Amygdala (tissue), 56 donors: Measurements from ENCODE around the gene TMEM126B.
"Not testable (repeated sequence)": the region's sequence is repeated elsewhere in the genome, so short reads cannot be mapped to it uniquely, and the experiment has no call there.

Source experiments
- DNase-seq, 56 donors: peaks; one replicate each; lab custom pipeline; 2025; lab: John Stamatoyannopoulos, UW

TMEM126B gene

GRCh38 chr11:85627998-85628770, at the start of gene TMEM126B:
TSS of gene TMEM126B (plus strand) at chr11:85628593. CDS start at chr11:85628608, 15 bp downstream.
- DNase-seq, result peak; percentile 74 to 99 (median 97)

GRCh38 chr11:85582111-85582510, 46.3 kb upstream of the TMEM126B start:
- no peak for DNase-seq

- DNase-seq, result no peak
Observed at GRCh38 chr11:85589373-85589772, 39.0 kb upstream of the TMEM126B start.

- peak in 1 of 56 donors; percentile 3 for DNase-seq
Observed at GRCh38 chr11:85590848-85591483, 37.4 kb upstream of the TMEM126B start.

GRCh38 chr11:85595285-85595884, 33.0 kb upstream of the TMEM126B start:
- DNase-seq, result peak in 1 of 56 donors; percentile 2

GRCh38 chr11:85596886-85597285, 31.5 kb upstream of the TMEM126B start:
- no peak for DNase-seq

GRCh38 chr11:85599083-85599482, 29.3 kb upstream of the TMEM126B start:
- no peak for DNase-seq

- DNase-seq, result no peak
Observed at GRCh38 chr11:85602526-85603213, 25.7 kb upstream of the TMEM126B start.

- DNase-seq, result no peak
Observed at GRCh38 chr11:85603220-85603619, 25.2 kb upstream of the TMEM126B start.

- not testable (repeated sequence) for DNase-seq
Observed at GRCh38 chr11:85606237-85606636, 22.2 kb upstream of the TMEM126B start.

GRCh38 chr11:85608621-85609020, 19.8 kb upstream of the TMEM126B start:
- not testable (repeated sequence) for DNase-seq

GRCh38 chr11:85609286-85609685, 19.1 kb upstream of the TMEM126B start:
- DNase-seq, result not testable (repeated sequence)

GRCh38 chr11:85611643-85612042, 16.8 kb upstream of the TMEM126B start:
- DNase-seq, result not testable (repeated sequence)

GRCh38 chr11:85619499-85619898, 8.9 kb upstream of the TMEM126B start:
- no peak for DNase-seq

- DNase-seq, result no peak
Observed at GRCh38 chr11:85620256-85620655, 8.1 kb upstream of the TMEM126B start.

- DNase-seq, result peak in 1 of 56 donors; percentile 2
Observed at GRCh38 chr11:85626496-85626895, 1.9 kb upstream of the TMEM126B start.

GRCh38 chr11:85627332-85627997, 928 bp upstream of the TMEM126B start, which contains the start of gene DLG2:
TSS of gene DLG2 (minus strand) at chr11:85627344.
- DNase-seq, result peak in 38 of 56 donors; percentile 1 to 84 (median 44)

- DNase-seq, result peak in 4 of 56 donors; percentile 26 to 53 (median 32)
Observed at GRCh38 chr11:85628771-85629341, 463 bp downstream of the TMEM126B start.

- DNase-seq, result no peak
Observed at GRCh38 chr11:85634747-85635146, 6.4 kb downstream of the TMEM126B start.

- DNase-seq, result peak in 1 of 56 donors; percentile 3
Observed at GRCh38 chr11:85643191-85643614, 14.8 kb downstream of the TMEM126B start.
